MCF 10A (cell line): ENCODE measurements around the gene PACC1. TPM values are rescaled to one million over a fixed set of nuclear protein-coding genes. Genes with fewer than 3 reads are reported as not detected.
A peak's percentile ranks its signal among the peaks of the same experiment; 100 is the strongest.
"Not testable (repeated sequence)": the region's sequence is repeated elsewhere in the genome, so short reads cannot be mapped to it uniquely, and the experiment has no call there.

ENCODE experiments used
- BruUV-seq: library from RNA; stranded (reverse); fragments of 400-500 nt; replicated peaks from 2 replicates; lab custom pipeline; 2021; lab: Mats Ljungman, UMichigan
- CTCF ChIA-PET: fragments of 300-600 bp; sonication (Branson Sonifier 250); formaldehyde crosslinking; extraction: SDS; loops from one replicate; lab custom pipeline; 2021; ENCODE audit warnings: antibody characterized with exemption, inconsistent platforms; lab: Yijun Ruan, JAX
- POLR2A ChIA-PET: fragments of 300-600, 350-650 bp; sonication (Branson Sonifier 250); formaldehyde crosslinking; extraction: SDS; loops from one replicate; lab custom pipeline; 2020; ENCODE audit warnings: antibody characterized with exemption, inconsistent platforms; lab: Yijun Ruan, JAX
- DNase-seq: peaks from one replicate; pipeline ENCODE4 v3.0.0-alpha.2; 2018; ENCODE audit not compliant: unreplicated experiment
- H3K27ac Mint-ChIP-seq: one replicate; pipeline ENCODE4 v1.8.0; 2022; ENCODE audit warnings: mild to moderate bottlenecking, low read depth, mixed read lengths; ENCODE audit not compliant: unreplicated experiment
- H3K27me3 Mint-ChIP-seq: one replicate; pipeline ENCODE4 v1.8.0; 2022; ENCODE audit warnings: mixed read lengths; ENCODE audit not compliant: insufficient read depth, unreplicated experiment
- H3K36me3 Mint-ChIP-seq: one replicate; pipeline ENCODE4 v1.8.0; 2022; ENCODE audit warnings: mild to moderate bottlenecking, moderate library complexity, mixed read lengths; ENCODE audit not compliant: insufficient read depth, unreplicated experiment
- H3K4me1 Mint-ChIP-seq: one replicate; pipeline ENCODE4 v1.8.0; 2022; ENCODE audit warnings: mixed read lengths; ENCODE audit not compliant: insufficient read depth, unreplicated experiment
- H3K4me3 Mint-ChIP-seq: one replicate; pipeline ENCODE4 v1.8.0; 2022; ENCODE audit warnings: mild to moderate bottlenecking, moderate library complexity, mixed read lengths; ENCODE audit not compliant: unreplicated experiment
- H3K9me3 Mint-ChIP-seq: one replicate; pipeline ENCODE4 v1.8.0; 2022; ENCODE audit warnings: mixed read lengths; ENCODE audit not compliant: unreplicated experiment
- CTCF ChIP-seq: fragments of 200-600 bp; IDR thresholded peaks from one replicate; pipeline ENCODE4 v1.8.0; 2022; ENCODE audit warnings: antibody characterized with exemption, mild to moderate bottlenecking; ENCODE audit not compliant: unreplicated experiment
- intact Hi-C: fragments of 100-400 bp; cut with micrococcal nuclease; formaldehyde crosslinking; loops from 2 replicates; pipeline ENCODE4 v1.14.1; 2022
- total RNA-seq: library from RNA; stranded (reverse); gene quantifications from 2 replicates; pipeline ENCODE4 v1.2.3, GENCODE V29; 2022

PACC1 gene
- total RNA-seq, 1 experiment from 2014 or later, result 23.3 TPM

- no peak overlapping the region for H3K4me3 Mint-ChIP-seq
- H3K36me3 Mint-ChIP-seq, result peaks cover 8% of the 10 kb centered on the region
- POLR2A ChIA-PET, result interaction anchor here (0.9 to 1.2 kb wide), 2 partner anchors 8 to 15 kb away, joined by 3 to 4 read pairs; no protein-coding TSS in a partner anchor
- CTCF ChIA-PET, result interaction anchor here (0.6 to 1.7 kb wide), 6 partner anchors 10 to 736 kb away, joined by 3 to 7 read pairs (median 6); no protein-coding TSS in a partner anchor
- DNase-seq, result no peak
- no peaks in the 10 kb centered on the region for H3K9me3 Mint-ChIP-seq
- H3K27me3 Mint-ChIP-seq, result no peaks in the 10 kb centered on the region
- no peaks in the 10 kb centered on the region for H3K4me1 Mint-ChIP-seq
- no TSS peak for BruUV-seq
- no peak for TF ChIP-seq CTCF
- intact Hi-C loops, result no loop called here
- H3K27ac Mint-ChIP-seq, result no peak overlapping the region
Observed at GRCh38 chr1:212326541-212326940, 88.1 kb downstream of the PACC1 start.

- no peak for DNase-seq
Observed at GRCh38 chr1:212323066-212323465, 91.6 kb downstream of the PACC1 start.

GRCh38 chr1:212321031-212321430 lies 93.7 kb downstream of the PACC1 start:
- H3K27me3 Mint-ChIP-seq, H3K9me3 Mint-ChIP-seq, POLR2A ChIA-PET, CTCF ChIA-PET, H3K4me3 Mint-ChIP-seq, BruUV-seq, DNase-seq, H3K4me1 Mint-ChIP-seq, intact Hi-C loops, H3K36me3 Mint-ChIP-seq, H3K27ac Mint-ChIP-seq: not testable (repeated sequence)

More at GRCh38 chr1:212323066-212323465, 91.6 kb downstream of the PACC1 start:
- Mint-ChIP-seq H3K9me3 (no peaks in the 10 kb centered on the region), H3K4me3 (no peak overlapping the region), H3K27me3 (no peaks in the 10 kb centered on the region), H3K4me1 (no peaks in the 10 kb centered on the region), H3K27ac (no peak overlapping the region), H3K36me3 (no peaks in the 10 kb centered on the region)
- intact Hi-C loops, result no loop called here
- ChIA-PET POLR2A (interaction anchor here (0.6 to 1.7 kb wide), 3 partner anchors 11 to 207 kb away, joined by 3 to 4 read pairs (median 3); no protein-coding TSS in a partner anchor), CTCF (interaction anchor here (0.7 to 1.6 kb wide), 2 partner anchors 111 to 252 kb away, joined by 3 to 5 read pairs; no protein-coding TSS in a partner anchor)
- BruUV-seq, result no TSS peak
- no peak for TF ChIP-seq CTCF

- peaks cover 7% of the 10 kb centered on the region for H3K4me1 Mint-ChIP-seq
- BruUV-seq, result no TSS peak
- DNase-seq, result peak; percentile 28
- H3K36me3 Mint-ChIP-seq, result no peaks in the 10 kb centered on the region
- ChIA-PET POLR2A (interaction anchor here (0.6 to 1.5 kb wide), 5 partner anchors 9 to 280 kb away, joined by 3 to 4 read pairs (median 3); no protein-coding TSS in a partner anchor), CTCF (interaction anchor here (0.6 to 3.3 kb wide), 5 partner anchors 88 to 387 kb away, joined by 3 to 82 read pairs (median 3); no protein-coding TSS in a partner anchor)
- H3K27ac Mint-ChIP-seq, result no peak overlapping the region
- intact Hi-C loops, result loop anchor here (2.0 kb wide), 2 partner anchors 51 to 255 kb away; no protein-coding TSS in a partner anchor
- H3K4me3 Mint-ChIP-seq, result no peak overlapping the region
- H3K9me3 Mint-ChIP-seq, result no peaks in the 10 kb centered on the region
- H3K27me3 Mint-ChIP-seq, result no peaks in the 10 kb centered on the region
- no peak for TF ChIP-seq CTCF
Observed at GRCh38 chr1:212317916-212318315, 96.8 kb downstream of the PACC1 start.
